Cardiac muscle cell (in vitro differentiated cells and primary cell): Measurements from ENCODE around the gene RHD. TPM values are rescaled to one million over a fixed set of nuclear protein-coding genes. Genes with fewer than 3 reads are reported as not detected.

ENCODE experiments used
- polyA plus RNA-seq: library from polyadenylated mRNA; unstranded; fragments of >200 nt; fragmentation: Nextera tagmentation; extraction: Ambion mirVana; gene quantifications from 2 replicates; pipeline ENCODE4 v1.2.1, GENCODE V29; 2016
- total RNA-seq: library from RNA; depleted of rRNA; stranded (reverse); fragments of >200 nt; gene quantifications from 2 replicates; pipeline ENCODE4 v1.2.3, GENCODE V29; 2016

RHD gene
- total and polyA plus RNA-seq, 2 experiments from 2014 or later, result 1.1 TPM; not detected in 1

Other genes starting within 250 kb of the RHD start
- 29.3 and 50.0 TPM in 2 replicates for gene SYF2, start 40.0 kb upstream of the RHD start, total RNA-seq
- 44.6 and 53.4 TPM in 2 replicates for gene SYF2, start 40.0 kb upstream of the RHD start, polyA plus RNA-seq
- gene RSRP1, start 25.1 kb upstream of the RHD start, total RNA-seq, result 211 and 231 TPM in 2 replicates
- gene RSRP1, start 25.1 kb upstream of the RHD start, polyA plus RNA-seq, result 161 and 223 TPM in 2 replicates
- 53.9 and 97.7 TPM in 2 replicates for gene TMEM50A, start 65.8 kb downstream of the RHD start, total RNA-seq
- 229 and 248 TPM in 2 replicates for gene TMEM50A, start 65.8 kb downstream of the RHD start, polyA plus RNA-seq
- 1.8 and 2.1 TPM in 2 replicates for gene RHCE, start 148.3 kb downstream of the RHD start, total RNA-seq
- 3.3 and 4.9 TPM in 2 replicates for gene RHCE, start 148.3 kb downstream of the RHD start, polyA plus RNA-seq
- 12.5 and 13.8 TPM in 2 replicates for gene MACO1, start 158.4 kb downstream of the RHD start, total RNA-seq
- gene MACO1, start 158.4 kb downstream of the RHD start, polyA plus RNA-seq, result 10.6 and 12.3 TPM in 2 replicates